Keratinocyte (primary cell): Measurements from ENCODE around the gene HPCAL1. TPM values are rescaled to one million over a fixed set of nuclear protein-coding genes. Genes with fewer than 3 reads are reported as not detected.

Experiments used
- DNase-seq: peaks from one replicate; pipeline ENCODE4 v3.0.0-alpha.2; 2011; ENCODE audit warnings: low read depth, missing footprints, low spot score
- FAIRE-seq: peaks from 2 replicates; lab custom pipeline; 2011; peaks lifted over from hg19 to GRCh38; lab: Jason Lieb, UNC
- H2AFZ ChIP-seq: 2 replicates; pipeline ENCODE4 v1.6.0; 2012; ENCODE audit warnings: low read length, control low read depth, inconsistent platforms; ENCODE audit not compliant: control insufficient read depth
- H3K27ac ChIP-seq: 2 replicates; pipeline ENCODE4 v1.5.1; 2011; ENCODE audit warnings: low read length; ENCODE audit not compliant: control insufficient read depth, insufficient read depth
- H3K27me3 ChIP-seq: 3 replicates; pipeline ENCODE4 v1.6.0; 2011; ENCODE audit warnings: low read length; ENCODE audit not compliant: control insufficient read depth, insufficient read depth; ENCODE audit errors: extremely low read depth
- H3K36me3 ChIP-seq, 2 experiments: 2 replicates in 1 of 2; 3 replicates in 1 of 2; pipeline ENCODE4 v1.5.1; 2011; ENCODE audit warnings: low read length in 2 of 2, mild to moderate bottlenecking in 1 of 2; ENCODE audit not compliant: control insufficient read depth in 2 of 2, insufficient read depth in 2 of 2; ENCODE audit errors: extremely low read depth in 1 of 2
- H3K4me1 ChIP-seq: 3 replicates; pipeline ENCODE4 v1.5.1; 2011; ENCODE audit warnings: low read length; ENCODE audit not compliant: control insufficient read depth, insufficient read depth; ENCODE audit errors: extremely low read depth
- H3K4me2 ChIP-seq: 3 replicates; pipeline ENCODE4 v1.6.0; 2011; ENCODE audit warnings: low read depth, low read length; ENCODE audit not compliant: control insufficient read depth, insufficient read depth; ENCODE audit errors: extremely low read depth
- H3K4me3 ChIP-seq, 3 experiments: fragments of 200-600 bp in 1 of 3; sonication (generic) in 1 of 3; 2 replicates in 2 of 3; 3 replicates in 1 of 3; pipeline ENCODE4 v1.5.1; 2011 to 2016; ENCODE audit warnings: low read length in 3 of 3, mild to moderate bottlenecking in 3 of 3, control low read depth in 2 of 3, inconsistent platforms in 1 of 3, low read depth in 1 of 3, mixed read lengths in 1 of 3, mixed run types in 1 of 3, moderate library complexity in 1 of 3; ENCODE audit not compliant: control insufficient read depth in 2 of 3, insufficient read depth in 2 of 3; ENCODE audit errors: extremely low read depth in 1 of 3
- H3K79me2 ChIP-seq: 2 replicates; pipeline ENCODE4 v1.6.0; 2012; ENCODE audit warnings: low read length; ENCODE audit not compliant: control insufficient read depth, insufficient read depth
- H3K9ac ChIP-seq: 3 replicates; pipeline ENCODE4 v1.6.0; 2011; ENCODE audit warnings: low read length; ENCODE audit not compliant: control insufficient read depth, insufficient read depth; ENCODE audit errors: extremely low read depth
- H3K9me1 ChIP-seq: 3 replicates; pipeline ENCODE4 v1.6.0; 2011; ENCODE audit warnings: low read length; ENCODE audit not compliant: control insufficient read depth, insufficient read depth; ENCODE audit errors: extremely low read depth
- H3K9me3 ChIP-seq: 2 replicates; pipeline ENCODE4 v1.5.1; 2012; ENCODE audit warnings: low read depth, low read length; ENCODE audit not compliant: control insufficient read depth
- H4K20me1 ChIP-seq: 3 replicates; pipeline ENCODE4 v1.6.0; 2011; ENCODE audit warnings: low read length; ENCODE audit not compliant: control insufficient read depth, insufficient read depth; ENCODE audit errors: extremely low read depth
- CTCF ChIP-seq, 3 experiments: IDR thresholded peaks in 1 of 3; conservative IDR thresholded peaks in 1 of 3; optimal IDR thresholded peaks in 1 of 3; 2 replicates in 2 of 3; 3 replicates in 1 of 3; pipeline versions ENCODE3 to v1.5.1; 2011; ENCODE audit warnings: low read length in 3 of 3, mild to moderate bottlenecking in 3 of 3, moderate library complexity in 2 of 3, control low read depth in 1 of 3, inconsistent platforms in 1 of 3; ENCODE audit not compliant: insufficient read depth in 2 of 3; ENCODE audit errors: extremely low read depth in 1 of 3
- EZH2 ChIP-seq: IDR thresholded peaks from one replicate; pipeline ENCODE4 v1.6.1; 2012; ENCODE audit warnings: inconsistent platforms, mild to moderate bottlenecking, low read length, moderate library complexity
- dilution Hi-C: fragments of 300-500 bp; cut with MboI; formaldehyde crosslinking; loops from one replicate; pipeline ENCODE4 v1.7.0; 2020; ENCODE audit warnings: low sequenced_read_pairs; ENCODE audit not compliant: extremely low pct_ligation_motif_present
- polyA plus RNA-seq, 5 experiments: library from polyadenylated mRNA; depleted of rRNA in 3 of 5; stranded (reverse) in 3 of 5; stranded (forward) in 1 of 5; unstranded in 1 of 5; fragments of >200 nt; gene quantifications; 1 replicate in 1 of 5; 2 replicates in 3 of 5; 3 replicates in 1 of 5; pipeline versions ENCODE4 v1.2.1 to v1.2.3, GENCODE V29; 2011 to 2012; ENCODE audit warnings: missing spikeins in 2 of 5, low read depth in 1 of 5, low replicate concordance in 1 of 5

The HPCAL1 gene
- polyA plus RNA-seq, 1 donor (not counting 4 experiments of a cell fraction or from before 2014, with no cell fraction given) = 18.0 TPM

- DNase-seq (no peak), FAIRE-seq (no peak)
- Histone ChIP-seq H3K36me3 (peaks cover 2 to 8% of the 10 kb centered on the region in 2 experiments), H3K9me3 (no peaks in the 10 kb centered on the region), H3K9ac (no peak overlapping the region), H2AFZ (no peak overlapping the region), H3K79me2 (peaks cover 4% of the 10 kb centered on the region), H3K27ac (no peak overlapping the region), H3K27me3 (no peaks in the 10 kb centered on the region), H3K4me3 (no peak overlapping the region), H3K4me2 (no peak overlapping the region), H3K9me1 (no peaks in the 10 kb centered on the region), H4K20me1 (peaks cover 3% of the 10 kb centered on the region), H3K4me1 (no peaks in the 10 kb centered on the region)
- no peak for TF ChIP-seq CTCF (optimal IDR thresholded peaks at IDR 0.05 in 1 of 3, IDR thresholded peaks at IDR 0.05 in 1 of 3, conservative IDR thresholded peaks at IDR 0.05 in 1 of 3; ENCODE audit: extremely low read depth in 1 of 3, insufficient read depth in 2 of 3, low read length in 3 of 3)
- no peak for TF ChIP-seq EZH2
- dilution Hi-C loops = no loop called here
These were observed 56.5 kb downstream of the HPCAL1 start for GRCh38 chr2:10359246-10359645.

- no peak overlapping the region for H3K4me2 ChIP-seq
- dilution Hi-C loops = no loop called here
- H3K9me3 ChIP-seq = no peaks in the 10 kb centered on the region
- H3K9ac ChIP-seq = no peak overlapping the region
- H3K27me3 ChIP-seq = no peaks in the 10 kb centered on the region
- peaks cover 3% of the 10 kb centered on the region for H4K20me1 ChIP-seq
- H3K4me1 ChIP-seq = no peaks in the 10 kb centered on the region
- H3K4me3 ChIP-seq = no peak overlapping the region
- peaks cover 0 to 8% of the 10 kb centered on the region in 2 experiments for H3K36me3 ChIP-seq
- no peak for TF ChIP-seq CTCF (optimal IDR thresholded peaks at IDR 0.05 in 1 of 3, IDR thresholded peaks at IDR 0.05 in 1 of 3, conservative IDR thresholded peaks at IDR 0.05 in 1 of 3; ENCODE audit: extremely low read depth in 1 of 3, insufficient read depth in 2 of 3, low read length in 3 of 3)
- TF ChIP-seq EZH2 = no peak
- H3K79me2 ChIP-seq = peaks cover 4% of the 10 kb centered on the region
- DNase-seq (no peak), FAIRE-seq (no peak)
- H2AFZ ChIP-seq = no peak overlapping the region
- no peaks in the 10 kb centered on the region for H3K9me1 ChIP-seq
- H3K27ac ChIP-seq = no peak overlapping the region
These were observed 57.1 kb downstream of the HPCAL1 start for GRCh38 chr2:10359731-10360329.
